A673 (cell line): ENCODE data around the gene SFN.

Experiments
- CTCF ChIP-seq: fragments of 300-800, 200-600 bp; sonication (generic); conservative IDR thresholded peaks from 2 replicates; pipeline ENCODE4 v1.5.1; 2017; ENCODE audit warnings: low read depth, mild to moderate bottlenecking, antibody characterized with exemption, low read length, moderate library complexity, mixed read lengths
- EZH2 ChIP-seq: fragments of 200-600 bp; sonication (generic); IDR thresholded peaks from 2 replicates; pipeline ENCODE4 v1.6.1; 2017; ENCODE audit warnings: borderline replicate concordance, low read depth, mild to moderate bottlenecking, mixed read lengths, antibody characterized with exemption, low read length; ENCODE audit not compliant: poor library complexity, severe bottlenecking

GRCh38 chr1:26853156-26853555 lies 9.8 kb upstream of the SFN start:
- peak; percentile 91 for TF ChIP-seq CTCF
- no peak for TF ChIP-seq EZH2
